Activated CD8-positive, alpha-beta T cell treated with anti-CD3 and anti-CD28 coated beads, Interleukin-2, amount 10 ng/mL, durations not matched to agents 7 days and 5 days (primary cell): ENCODE data around the gene ARMH2. TPM values are rescaled to one million over a fixed set of nuclear protein-coding genes. Genes with fewer than 3 reads are reported as not detected.

Experiments
- total RNA-seq, 2 experiments: library from RNA; stranded (reverse); gene quantifications; one replicate each; pipeline ENCODE4 v1.2.3, GENCODE V29; 2021

ARMH2 gene
- total RNA-seq, 2 experiments from 2014 or later: 0.97 to 1.7 TPM

Other genes with a start within 250 kb of the ARMH2 start
- gene KIAA0319, start 152.7 kb downstream of the ARMH2 start, total RNA-seq: under 1 TPM in 1 of 2 experiments, not detected in 1; 0.10 TPM
- gene TDP2, start 132.0 kb downstream of the ARMH2 start, total RNA-seq: 10 to 100 TPM; 43.0 to 44.0 TPM
- 10 to 100 TPM; 21.3 to 22.6 TPM for gene ACOT13, start 131.8 kb downstream of the ARMH2 start, total RNA-seq
- 100 to 1,000 TPM; 121 to 128 TPM for gene C6orf62, start 79.8 kb downstream of the ARMH2 start, total RNA-seq
- 10 to 100 TPM; 87.0 to 88.4 TPM for gene GMNN, start 24.0 kb downstream of the ARMH2 start, total RNA-seq
- gene RIPOR2, start 137.0 kb upstream of the ARMH2 start, total RNA-seq: 100 to 1,000 TPM; 154 to 156 TPM